ENCODE data around the gene NMRAL1.

Gene NMRAL1

GRCh38 chr16:4420505-4421105 is 53.8 kb downstream of the NMRAL1 start:
- DNase-seq, result no peak

GRCh38 chr16:4419402-4419959 is 54.9 kb downstream of the NMRAL1 start:
- no peak for DNase-seq

DNA sequence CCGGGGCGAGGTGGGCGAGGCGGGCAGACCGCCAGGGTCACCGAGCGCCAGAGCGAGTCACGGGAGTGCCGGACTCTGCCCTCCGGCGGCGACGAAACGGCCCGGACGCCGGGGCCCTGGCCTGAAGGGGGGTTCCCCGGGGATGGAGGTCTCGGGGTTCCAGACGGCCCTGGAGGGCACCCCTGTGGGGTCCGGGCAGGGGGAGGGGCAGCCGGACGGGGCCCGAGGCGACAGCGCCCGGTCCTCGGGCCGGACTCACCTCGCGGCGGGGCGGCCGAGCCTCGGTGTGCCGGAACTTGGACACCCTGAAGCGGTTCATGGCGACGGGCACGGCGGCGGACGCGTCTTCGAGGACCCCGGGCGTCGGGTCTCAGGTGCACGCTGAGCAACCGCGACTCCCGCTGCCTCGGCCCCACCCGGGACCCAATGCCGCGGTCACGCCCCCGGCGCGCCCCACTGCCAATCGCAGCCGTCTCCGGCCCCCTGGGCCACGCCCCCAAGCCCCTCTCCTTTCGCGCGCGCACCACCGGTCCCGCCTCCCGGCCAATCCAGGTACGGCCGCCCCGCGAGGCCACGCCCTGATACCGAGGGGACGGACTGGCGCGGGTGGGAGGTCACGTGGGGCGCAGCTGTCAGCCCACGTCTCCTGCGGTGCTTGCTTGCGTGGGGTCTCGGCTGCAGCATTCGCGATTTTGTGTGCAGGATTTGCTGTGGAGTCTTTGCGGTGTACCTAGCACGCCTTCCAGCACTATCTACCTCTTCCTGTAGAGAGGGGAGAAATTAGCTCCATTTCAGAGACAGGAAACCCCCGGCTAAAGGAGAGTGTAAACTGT is 58.0 kb downstream of the NMRAL1 start, which contains the start of gene CORO7:
Gene CORO7 (minus strand): TSS at position 397 of the 833 bp plus-strand sequence. CDS start 78 bp downstream, at position 319.
- DNase-seq, result peak; percentile 99

GRCh38 chr16:4415538-4416199 is 58.8 kb downstream of the NMRAL1 start:
- peak; percentile 53 for DNase-seq

DNA sequence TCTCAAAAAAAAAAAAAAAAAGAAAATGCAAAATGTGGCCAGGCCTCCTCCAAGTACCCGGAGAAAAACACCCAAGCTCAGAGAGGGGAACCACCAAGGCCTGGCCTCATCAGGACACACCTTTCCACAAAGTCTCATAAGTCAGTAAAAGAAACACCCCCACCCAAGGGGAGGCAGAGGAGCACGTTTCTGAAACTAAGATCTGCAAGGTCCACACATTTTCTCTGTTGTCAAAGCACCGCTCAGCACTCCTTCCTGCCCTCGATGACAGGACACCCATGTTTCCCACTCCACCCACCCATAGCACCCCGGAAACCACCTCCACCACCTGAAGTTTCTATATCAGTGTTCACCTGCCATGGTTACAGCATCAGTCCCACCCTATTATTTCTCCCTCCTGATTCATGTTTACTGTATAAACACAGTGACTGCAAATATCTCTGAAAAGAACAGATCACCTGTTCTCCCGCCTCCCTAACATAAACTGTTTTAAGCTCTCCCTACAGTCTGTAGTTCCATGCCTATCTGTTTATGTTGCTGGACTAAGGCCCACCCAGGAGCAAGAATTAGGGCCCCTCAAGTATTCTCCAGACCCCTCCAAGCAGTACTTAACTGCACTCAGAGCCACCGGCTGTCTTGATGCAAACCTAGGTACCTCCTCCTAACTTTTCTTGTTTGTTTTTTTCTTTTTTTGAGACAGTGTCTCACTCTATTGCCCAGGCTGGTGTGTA is 60.1 kb downstream of the NMRAL1 start:
- DNase-seq, result peak; percentile 73

DNA sequence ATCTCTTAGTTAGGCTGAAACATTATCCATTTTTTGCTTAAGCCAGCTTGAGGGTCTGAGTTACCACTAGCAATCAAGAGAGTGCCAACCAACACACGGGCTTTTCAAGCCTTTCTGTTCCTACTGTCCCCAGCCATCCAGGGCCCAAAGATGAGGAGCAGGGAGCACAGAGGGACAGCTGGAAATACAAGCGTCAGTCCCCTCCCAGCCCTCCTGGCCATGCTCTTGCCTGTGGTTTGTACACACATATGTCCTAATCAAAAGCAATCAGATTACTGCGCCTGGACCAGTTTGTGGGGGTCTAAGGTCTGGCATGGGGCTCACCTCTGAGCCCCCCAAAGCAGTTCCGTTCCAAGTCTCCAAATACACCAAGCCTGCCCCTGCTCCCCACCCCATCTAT is 61.6 kb downstream of the NMRAL1 start:
- DNase-seq, result no peak

GRCh38 chr16:4412159-4412558 is 62.3 kb downstream of the NMRAL1 start:
- no peak for DNase-seq

Data from activated gamma-delta T cell treated with Interleukin-2 at 50 U/mL for 16 hours (primary cell).